SK-N-SH (cell line): ENCODE measurements around the gene PKD2L1.

ENCODE experiments used
- CHD2 ChIP-seq: fragments of 150-350 bp; IDR thresholded peaks from 2 replicates; pipeline ENCODE4 v1.6.1; 2018; ENCODE audit warnings: low read length; ENCODE audit not compliant: partially characterized antibody
- CTCF ChIP-seq: fragments of 200-600 bp; sonication (generic); IDR thresholded peaks from 2 replicates; pipeline ENCODE4 v1.6.1; 2017; ENCODE audit warnings: antibody characterized with exemption, mild to moderate bottlenecking, moderate library complexity
- EP300 ChIP-seq, 2 experiments: IDR thresholded peaks; 2 replicates each; pipeline versions ENCODE4 v1.4.0 to v1.6.1; 2012; ENCODE audit warnings: borderline replicate concordance in 1 of 2, low read depth in 1 of 2, low read length in 1 of 2
- EZH2phosphoT487 ChIP-seq: fragments of 200-600 bp; sonication (generic); IDR thresholded peaks from 2 replicates; pipeline ENCODE4 v1.6.1; 2017; ENCODE audit warnings: low read depth, mixed run types, mild to moderate bottlenecking, antibody characterized with exemption, moderate library complexity, borderline replicate concordance
- NFIC ChIP-seq: IDR thresholded peaks from 2 replicates; pipeline ENCODE4 v1.4.0; 2012; ENCODE audit warnings: borderline replicate concordance
- POLR2AphosphoS5 ChIP-seq: IDR thresholded peaks from 2 replicates; pipeline ENCODE4 v1.6.1; 2012; ENCODE audit warnings: low read depth, low read length
- RCOR1 ChIP-seq: fragments of 150-350 bp; IDR thresholded peaks from 2 replicates; pipeline ENCODE4 v1.6.1; 2017; ENCODE audit warnings: antibody characterized with exemption, low read length
- TAF1 ChIP-seq: IDR thresholded peaks from 2 replicates; pipeline ENCODE4 v1.6.1; 2012; ENCODE audit warnings: low read depth, mild to moderate bottlenecking, low read length, moderate library complexity, borderline replicate concordance
- ZBTB33 ChIP-seq: IDR thresholded peaks from 2 replicates; pipeline ENCODE4 v1.4.0; 2012; ENCODE audit warnings: low read depth, borderline replicate concordance

GRCh38 chr10:100334762-100335161 lies 4.7 kb upstream of the PKD2L1 start:
- TF ChIP-seq EZH2phosphoT487 (no peak), CTCF (no peak), POLR2AphosphoS5 (no peak), TAF1 (no peak), CHD2 (no peak), NFIC (no peak), EP300 (IDR thresholded peaks at IDR 0.05; ENCODE audit: borderline replicate concordance in 1 of 2, low read depth in 1 of 2, low read length in 1 of 2) (no peak), RCOR1 (no peak), ZBTB33 (no peak)
